Right lobe of liver (tissue), 6 donors: Measurements from ENCODE around the gene TNFRSF21. TPM values are rescaled to one million over a fixed set of nuclear protein-coding genes. Genes with fewer than 3 reads are reported as not detected.
A peak's percentile ranks its signal among the peaks of the same experiment; 100 is the strongest.

Experiments used
- ATAC-seq, 4 donors: fragments of 200-7000 bp; cut with Tn5 transposase; one replicate each; pipeline ENCODE4 v1.9.1; 2020; ENCODE audit warnings: mild to moderate bottlenecking in 4 of 4, moderate library complexity in 4 of 4
- DNase-seq, 3 donors: peaks; one replicate each; pipeline ENCODE4 v3.0.0-alpha.2; 2020
- H3K27ac ChIP-seq, 3 donors: fragments of 200-600 bp; one replicate each; pipeline ENCODE4 v1.8.0; 2022
- H3K27me3 ChIP-seq, 2 donors: fragments of 200-600 bp; one replicate each; pipeline ENCODE4 v1.8.0; 2022
- H3K36me3 ChIP-seq, 4 donors: fragments of 200-600 bp; sonication (generic) in 1 of 4; one replicate each; pipeline versions ENCODE4 v1.5.1 to v1.8.0; 2017 to 2022; ENCODE audit warnings: control low read depth in 1 of 4
- H3K4me1 ChIP-seq, 4 donors: fragments of 200-600 bp; sonication (generic) in 1 of 4; one replicate each; pipeline versions ENCODE4 v1.5.1 to v1.8.0; 2017 to 2022; ENCODE audit warnings: control low read depth in 1 of 4
- H3K4me3 ChIP-seq, 3 donors: fragments of 200-600 bp; one replicate each; pipeline ENCODE4 v1.8.0; 2022
- H3K9me3 ChIP-seq, 4 donors: fragments of 200-600 bp; sonication (generic) in 1 of 4; one replicate each; pipeline versions ENCODE4 v1.5.1 to v1.8.0; 2017 to 2022; ENCODE audit warnings: control low read depth in 1 of 4
- POLR2A ChIP-seq: fragments of 450-650 bp; IDR thresholded peaks from one replicate; pipeline ENCODE4 v1.6.1; 2017; ENCODE audit warnings: antibody characterized with exemption, mild to moderate bottlenecking
- WGBS: methylation state at CpG from one replicate; pipeline ENCODE4 v1.1.6; 2018; ENCODE audit warnings: low coverage, low lambda C conversion rate; ENCODE audit not compliant: insufficient coverage; ENCODE audit errors: missing lambda C conversion rate; 5-methylcytosine and 5-hydroxymethylcytosine counted together
- intact Hi-C, 2 donors: fragments of 100-400 bp; cut with DNase I; formaldehyde crosslinking; loops; one replicate each; pipeline versions ENCODE4 v1.11.2 to v1.14.1; 2022
- total RNA-seq, 6 experiments: library from RNA; depleted of rRNA in 2 of 6; stranded (reverse); fragments of >200 nt in 2 of 6; fragmentation: NEBNext Ultra II Directional in 3 of 6; extraction: Animal tissue kit (Norgen Biotek cat#: 25700) in 3 of 6; gene quantifications; one replicate each; pipeline versions ENCODE4 v1.1.0 to v1.2.4, GENCODE V29; 2016 to 2023
- TF ChIP-seq, protein P1 (sequence below), 4 donors: fragments of 200-600 bp in 3 of 4; fragments of 450-650 bp in 1 of 4; IDR thresholded peaks; one replicate each; pipeline versions ENCODE4 v1.5.1 to v1.8.0; 2016 to 2022; ENCODE audit warnings: antibody characterized with exemption in 4 of 4, mild to moderate bottlenecking in 2 of 4
- donor health status: DM: no; HTN: yes; CAD: no.
- donor health status: DM: no; HTN: no; CAD: no.
- donor health status: DM: no; HTN: no; CAD: no.
- donor health status: DM: no; HTN: yes; CAD: no.
- donor health status: DM: no; HTN: yes; CAD: no.

The TNFRSF21 gene
- total RNA-seq, 6 experiments from 2014 or later: 1.9 to 7.9 (median 5.3) TPM

DNA sequence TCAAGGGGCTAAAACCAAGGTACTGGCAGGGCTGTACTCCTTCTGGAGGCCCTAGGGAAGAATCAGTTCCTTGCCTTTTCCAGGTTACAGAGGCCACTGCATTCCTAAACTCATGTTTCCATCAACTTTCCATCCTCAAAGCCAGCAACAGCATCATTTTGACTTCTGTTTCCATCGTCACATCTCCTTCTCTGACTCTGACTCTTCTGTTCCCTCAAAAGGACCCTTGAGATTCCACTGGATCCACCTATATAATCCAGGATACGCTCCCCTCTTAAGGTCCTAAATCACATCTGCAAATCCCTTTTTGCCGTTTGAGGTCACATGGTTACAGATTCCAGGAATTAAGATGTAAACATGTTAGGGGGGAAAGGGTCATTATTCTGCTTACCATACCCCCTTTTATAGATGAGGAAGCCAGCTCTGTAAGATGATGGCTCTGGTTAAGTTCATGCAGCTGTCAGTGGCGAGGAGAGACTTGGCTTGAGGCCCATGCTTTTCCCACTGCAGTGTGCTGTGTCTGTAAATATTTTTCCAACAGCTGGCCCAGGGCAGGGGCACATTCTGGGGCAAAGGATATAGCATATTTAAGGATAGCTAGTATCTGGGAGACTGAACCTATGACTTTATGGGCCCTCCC is 114.6 kb downstream of the TNFRSF21 start:
- TF ChIP-seq, protein P1, sequence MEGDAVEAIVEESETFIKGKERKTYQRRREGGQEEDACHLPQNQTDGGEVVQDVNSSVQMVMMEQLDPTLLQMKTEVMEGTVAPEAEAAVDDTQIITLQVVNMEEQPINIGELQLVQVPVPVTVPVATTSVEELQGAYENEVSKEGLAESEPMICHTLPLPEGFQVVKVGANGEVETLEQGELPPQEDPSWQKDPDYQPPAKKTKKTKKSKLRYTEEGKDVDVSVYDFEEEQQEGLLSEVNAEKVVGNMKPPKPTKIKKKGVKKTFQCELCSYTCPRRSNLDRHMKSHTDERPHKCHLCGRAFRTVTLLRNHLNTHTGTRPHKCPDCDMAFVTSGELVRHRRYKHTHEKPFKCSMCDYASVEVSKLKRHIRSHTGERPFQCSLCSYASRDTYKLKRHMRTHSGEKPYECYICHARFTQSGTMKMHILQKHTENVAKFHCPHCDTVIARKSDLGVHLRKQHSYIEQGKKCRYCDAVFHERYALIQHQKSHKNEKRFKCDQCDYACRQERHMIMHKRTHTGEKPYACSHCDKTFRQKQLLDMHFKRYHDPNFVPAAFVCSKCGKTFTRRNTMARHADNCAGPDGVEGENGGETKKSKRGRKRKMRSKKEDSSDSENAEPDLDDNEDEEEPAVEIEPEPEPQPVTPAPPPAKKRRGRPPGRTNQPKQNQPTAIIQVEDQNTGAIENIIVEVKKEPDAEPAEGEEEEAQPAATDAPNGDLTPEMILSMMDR (IDR thresholded peaks at IDR 0.05): no peak
- Histone ChIP-seq H3K27me3 (no peaks in the 10 kb centered on the region), H3K36me3 (no peaks in the 10 kb centered on the region), H3K4me1 (no peaks in the 10 kb centered on the region), H3K4me3 (no peak overlapping the region), H3K9me3 (no peaks in the 10 kb centered on the region), H3K27ac (no peak overlapping the region)
- 66% methylated on average over 4 of the region's 4 CpGs for WGBS
- DNase-seq (no peak), ATAC-seq (peak in 3 of 4 donors; percentile 40 to 75 (median 55))
- intact Hi-C loops: no loop called here

DNA sequence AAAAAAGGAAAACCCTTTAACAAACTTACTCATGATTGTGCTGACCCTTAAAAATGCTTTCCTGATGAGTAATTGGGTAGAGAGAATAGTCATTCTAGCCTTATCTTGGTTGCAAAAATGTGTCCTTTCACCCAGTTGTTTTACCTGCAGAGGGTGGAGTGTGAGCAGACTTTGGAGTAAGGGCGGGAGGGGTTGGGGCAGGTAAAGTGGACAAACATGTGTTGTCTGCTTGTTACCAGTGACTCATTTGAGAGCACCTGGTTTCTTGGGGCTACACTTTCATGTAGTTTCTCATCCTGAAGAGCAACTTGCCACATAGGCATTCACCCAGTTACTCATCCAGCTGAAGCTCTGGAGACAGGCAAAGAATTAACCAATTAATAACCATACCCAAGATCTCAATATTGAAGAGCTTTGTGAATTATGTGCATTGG is 121.1 kb downstream of the TNFRSF21 start:
- Histone ChIP-seq H3K4me1 (peaks cover 0 to 11% (median 0%) of the 10 kb centered on the region in 4 donors), H3K27ac (no peak overlapping the region), H3K36me3 (no peaks in the 10 kb centered on the region), H3K9me3 (no peaks in the 10 kb centered on the region), H3K27me3 (no peaks in the 10 kb centered on the region), H3K4me3 (no peak overlapping the region)
- DNase-seq: peak in 1 of 3 donors; percentile 32
- WGBS: 45% methylated on average over 1 of the region's 1 CpG
- peak; percentile 75 to 97 (median 92) for ATAC-seq
- intact Hi-C loops: no loop called here
- no peak for TF ChIP-seq POLR2A
- TF ChIP-seq, protein P1 (IDR thresholded peaks at IDR 0.05): no peak

DNA sequence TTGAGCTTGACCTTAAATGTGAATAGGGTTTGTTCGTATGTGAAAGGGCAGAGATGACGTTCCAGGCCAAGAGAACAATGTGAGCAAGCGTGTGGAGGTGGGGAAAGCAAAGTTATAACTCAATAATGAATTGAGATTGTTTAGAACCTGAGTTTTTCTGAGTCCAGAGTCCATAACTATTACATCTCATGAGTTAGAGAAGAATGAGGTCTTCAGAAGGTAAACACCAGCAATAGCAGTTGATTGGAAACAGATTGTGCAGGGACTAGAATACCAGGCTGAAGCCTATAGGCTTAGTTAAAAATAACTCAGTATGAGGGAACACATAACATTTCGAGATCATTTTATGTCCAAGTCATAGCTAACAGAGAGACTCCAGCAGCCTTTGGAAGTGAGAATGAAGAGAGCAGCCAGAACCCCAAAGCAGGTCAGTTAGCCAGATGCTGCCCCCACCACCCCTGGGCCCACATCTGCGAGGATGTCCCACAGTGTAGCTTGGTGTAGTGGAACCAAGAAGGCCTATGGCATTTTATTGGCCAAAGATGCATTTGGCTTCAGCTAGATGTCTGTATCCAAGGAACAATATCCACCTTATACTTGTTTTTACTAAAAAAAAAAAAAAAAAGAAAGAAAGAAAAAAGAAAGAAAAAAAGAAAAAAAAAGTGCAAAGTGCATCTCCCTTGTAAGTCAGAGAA is 121.7 kb downstream of the TNFRSF21 start:
- peak in 1 of 4 donors; percentile 28 for ATAC-seq
- no peaks in the 10 kb centered on the region for H3K36me3 ChIP-seq
- no peak overlapping the region for H3K4me3 ChIP-seq
- WGBS: 67% methylated on average over 5 of the region's 5 CpGs
- TF ChIP-seq, protein P1 (IDR thresholded peaks at IDR 0.05): no peak
- no peak for TF ChIP-seq POLR2A
- no peaks in the 10 kb centered on the region for H3K9me3 ChIP-seq
- H3K4me1 ChIP-seq: peaks cover 0 to 11% (median 0%) of the 10 kb centered on the region in 4 donors
- no peak for DNase-seq
- no peaks in the 10 kb centered on the region for H3K27me3 ChIP-seq
- intact Hi-C loops: no loop called here
- no peak overlapping the region for H3K27ac ChIP-seq

DNA sequence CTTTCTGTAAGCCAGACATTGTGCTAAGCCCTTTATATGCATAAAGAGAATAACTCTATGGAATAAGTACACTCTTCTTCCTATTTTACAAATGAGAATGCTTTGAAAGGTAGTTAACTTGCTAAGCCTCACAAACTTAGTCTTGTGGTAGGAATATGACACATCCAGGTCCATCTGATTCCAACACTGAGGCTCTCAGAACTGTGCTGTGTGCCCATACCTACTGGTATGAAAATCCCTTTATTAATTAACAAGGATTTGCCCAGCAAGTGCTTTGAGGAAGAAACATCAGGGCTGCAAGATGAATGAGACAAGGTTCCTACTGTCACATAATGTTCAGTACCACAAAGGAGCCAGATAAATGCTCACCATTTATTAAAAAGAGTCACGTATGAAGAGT is 122.6 kb downstream of the TNFRSF21 start:
- Histone ChIP-seq H3K36me3 (no peaks in the 10 kb centered on the region), H3K27me3 (no peaks in the 10 kb centered on the region), H3K4me3 (no peak overlapping the region), H3K4me1 (peaks cover 0 to 11% (median 0%) of the 10 kb centered on the region in 4 donors), H3K9me3 (no peaks in the 10 kb centered on the region), H3K27ac (no peak overlapping the region)
- TF ChIP-seq, protein P1 (IDR thresholded peaks at IDR 0.05): no peak
- no peak for TF ChIP-seq POLR2A
- ATAC-seq (no peak), DNase-seq (no peak)
- 90% methylated on average over 1 of the region's 1 CpG for WGBS
- intact Hi-C loops: no loop called here
